ENCODE measurements around the gene NUMBL. TPM values are rescaled to one million over a fixed set of nuclear protein-coding genes. Genes with fewer than 3 reads are reported as not detected.

Gene NUMBL
- total RNA-seq, 1 donor from 2014 or later, result 32.0 TPM

DNA sequence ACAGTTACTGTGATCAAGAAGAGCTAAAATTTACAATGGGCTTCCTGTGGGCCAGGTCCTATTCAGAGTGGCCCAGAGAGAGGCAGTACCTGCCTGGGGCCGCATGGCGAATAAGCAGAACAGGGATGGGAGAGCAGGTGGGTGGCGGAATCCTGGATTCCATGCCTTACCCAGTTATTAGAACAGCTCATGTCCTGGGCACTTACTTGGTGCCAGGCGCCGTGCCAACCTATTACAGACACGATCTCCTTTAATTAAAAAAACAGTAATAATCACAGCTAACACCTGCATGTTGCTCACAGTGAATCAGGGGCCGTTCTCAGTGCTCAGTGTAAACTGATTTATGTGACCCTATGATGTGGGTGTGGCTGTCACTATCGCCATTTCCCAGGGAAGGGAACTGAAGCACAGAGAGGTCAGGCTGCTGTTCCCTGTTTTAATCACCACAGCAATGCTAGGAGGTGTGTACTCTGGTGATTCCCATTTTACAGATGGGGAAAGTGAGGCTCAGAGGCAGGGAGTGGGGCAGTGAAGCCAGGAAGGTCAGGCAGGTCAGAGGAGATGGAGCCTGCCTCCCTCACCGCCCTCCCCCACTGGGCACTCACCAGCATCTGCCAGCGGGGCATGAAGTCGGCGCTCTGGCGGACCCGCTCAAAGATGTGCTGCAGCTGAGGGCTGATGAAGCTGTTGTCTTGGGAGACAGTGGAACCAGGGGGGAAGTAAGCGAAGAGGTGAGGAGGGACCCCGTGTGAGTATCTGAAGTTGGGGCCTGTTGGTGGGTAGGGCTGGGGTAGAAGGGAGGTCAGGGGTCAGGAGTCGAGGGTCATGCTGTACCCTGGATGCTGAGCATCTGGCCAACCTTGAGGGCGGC, 14.3 kb upstream of the NUMBL start:
- no peak for DNase-seq (ENCODE audit: low read depth)
- TF ChIP-seq, protein P1, sequence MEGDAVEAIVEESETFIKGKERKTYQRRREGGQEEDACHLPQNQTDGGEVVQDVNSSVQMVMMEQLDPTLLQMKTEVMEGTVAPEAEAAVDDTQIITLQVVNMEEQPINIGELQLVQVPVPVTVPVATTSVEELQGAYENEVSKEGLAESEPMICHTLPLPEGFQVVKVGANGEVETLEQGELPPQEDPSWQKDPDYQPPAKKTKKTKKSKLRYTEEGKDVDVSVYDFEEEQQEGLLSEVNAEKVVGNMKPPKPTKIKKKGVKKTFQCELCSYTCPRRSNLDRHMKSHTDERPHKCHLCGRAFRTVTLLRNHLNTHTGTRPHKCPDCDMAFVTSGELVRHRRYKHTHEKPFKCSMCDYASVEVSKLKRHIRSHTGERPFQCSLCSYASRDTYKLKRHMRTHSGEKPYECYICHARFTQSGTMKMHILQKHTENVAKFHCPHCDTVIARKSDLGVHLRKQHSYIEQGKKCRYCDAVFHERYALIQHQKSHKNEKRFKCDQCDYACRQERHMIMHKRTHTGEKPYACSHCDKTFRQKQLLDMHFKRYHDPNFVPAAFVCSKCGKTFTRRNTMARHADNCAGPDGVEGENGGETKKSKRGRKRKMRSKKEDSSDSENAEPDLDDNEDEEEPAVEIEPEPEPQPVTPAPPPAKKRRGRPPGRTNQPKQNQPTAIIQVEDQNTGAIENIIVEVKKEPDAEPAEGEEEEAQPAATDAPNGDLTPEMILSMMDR (conservative IDR thresholded peaks at IDR 0.05; ENCODE audit: low read depth, low read length), result no peak

DNA sequence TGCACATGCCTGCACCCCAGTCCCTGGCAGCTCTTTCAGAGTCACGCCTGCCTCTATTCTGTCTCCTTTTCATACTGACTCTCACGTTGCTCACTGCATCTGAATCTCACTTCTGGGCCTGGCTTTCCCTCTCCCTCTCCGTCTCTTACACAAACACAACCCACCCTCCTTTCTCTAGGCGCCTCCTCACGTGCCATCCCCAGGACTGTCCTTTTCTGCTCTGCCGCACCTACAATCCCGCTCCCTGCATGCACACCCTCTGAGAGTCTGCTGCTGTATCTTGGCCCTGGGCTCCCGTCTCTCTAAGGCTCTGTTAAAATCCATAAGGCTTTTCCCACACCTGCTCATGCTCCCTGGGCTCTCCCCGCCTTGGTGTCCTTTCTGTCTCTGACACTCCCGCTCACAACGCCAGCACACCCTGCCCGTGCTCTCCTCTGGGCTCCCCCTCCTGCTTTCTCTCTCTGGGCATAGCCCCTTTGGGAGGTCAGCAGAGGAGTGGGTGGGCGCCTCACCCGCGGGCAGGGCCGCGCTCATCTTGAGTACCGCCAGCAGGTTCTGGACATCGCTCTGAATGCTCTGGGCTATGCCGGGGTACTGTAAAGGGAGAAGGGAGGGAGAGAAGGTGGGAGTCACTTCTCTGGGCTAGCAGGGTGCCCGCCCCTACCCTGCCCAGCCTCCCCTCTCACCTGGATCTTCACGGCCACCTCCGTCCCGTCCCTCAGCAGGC, 12.7 kb upstream of the NUMBL start:
- TF ChIP-seq, protein P1 (conservative IDR thresholded peaks at IDR 0.05; ENCODE audit: low read depth, low read length), result no peak
- no peak overlapping the region for H3K4me3 ChIP-seq (ENCODE audit: low read depth, low read length)

More for the DNA sequence above, 14.3 kb upstream of the NUMBL start:
- no peak overlapping the region for H3K4me3 ChIP-seq (ENCODE audit: low read depth, low read length)

DNA sequence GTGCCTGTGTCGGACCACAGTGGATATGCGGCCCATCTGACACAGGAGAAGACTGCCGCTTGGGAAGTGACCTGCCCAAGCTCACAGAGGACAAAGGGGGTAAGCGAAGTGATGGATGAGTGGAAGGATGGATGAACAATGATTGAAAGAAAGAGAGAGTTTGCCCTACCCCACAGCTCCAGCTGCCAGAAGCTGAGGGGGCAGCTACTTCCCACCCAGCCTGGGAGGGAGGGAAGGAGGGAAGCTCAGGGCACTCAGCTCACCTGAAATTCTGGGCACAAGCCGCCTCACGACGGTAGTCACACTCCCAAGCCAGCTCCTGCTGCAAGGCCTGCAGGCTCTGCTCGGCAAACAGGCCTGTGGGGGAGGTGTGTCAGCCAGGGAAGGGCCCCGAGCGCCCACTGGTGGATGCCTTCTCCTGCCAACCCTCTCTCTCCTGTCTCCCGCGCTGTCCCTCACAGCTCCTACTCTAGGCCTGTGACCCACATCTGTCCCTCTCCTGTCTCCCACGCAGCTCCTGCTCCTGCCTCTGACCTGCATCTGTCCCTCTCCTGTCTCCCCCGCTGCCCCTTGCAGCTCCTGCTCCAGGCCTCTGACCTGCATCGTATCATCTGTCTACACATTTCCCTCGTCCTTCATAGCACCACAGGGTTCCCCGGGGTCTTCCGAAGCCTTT, 12.0 kb upstream of the NUMBL start:
- TF ChIP-seq, protein P1 (conservative IDR thresholded peaks at IDR 0.05; ENCODE audit: low read depth, low read length), result no peak
- no peak overlapping the region for H3K4me3 ChIP-seq (ENCODE audit: low read depth, low read length)
- DNase-seq (ENCODE audit: low read depth), result no peak

More for the DNA sequence above, 12.7 kb upstream of the NUMBL start:
- DNase-seq (ENCODE audit: low read depth), result no peak

DNA sequence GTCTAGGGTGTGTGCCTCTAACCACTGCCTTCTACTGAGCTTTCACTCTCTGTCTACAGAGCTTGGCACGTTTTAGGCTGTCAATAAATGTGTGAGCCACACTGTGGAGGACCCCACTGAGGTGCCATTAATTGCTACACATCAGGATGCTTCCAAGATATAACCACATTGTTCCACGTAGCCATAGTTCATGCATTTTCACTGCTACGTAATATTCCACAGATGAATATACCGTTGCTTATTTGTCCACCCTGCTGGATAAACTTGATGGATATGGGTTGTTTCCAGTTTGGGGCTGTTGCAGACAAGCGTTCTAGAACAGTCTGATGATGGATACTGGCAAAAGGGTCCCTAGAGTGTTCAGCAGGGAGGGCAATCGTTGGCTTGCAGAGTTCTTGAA, 11.3 kb upstream of the NUMBL start:
- H3K4me3 ChIP-seq (ENCODE audit: low read depth, low read length), result no peak overlapping the region
- TF ChIP-seq, protein P1 (conservative IDR thresholded peaks at IDR 0.05; ENCODE audit: low read depth, low read length), result no peak
- no peak for DNase-seq (ENCODE audit: low read depth)

DNA sequence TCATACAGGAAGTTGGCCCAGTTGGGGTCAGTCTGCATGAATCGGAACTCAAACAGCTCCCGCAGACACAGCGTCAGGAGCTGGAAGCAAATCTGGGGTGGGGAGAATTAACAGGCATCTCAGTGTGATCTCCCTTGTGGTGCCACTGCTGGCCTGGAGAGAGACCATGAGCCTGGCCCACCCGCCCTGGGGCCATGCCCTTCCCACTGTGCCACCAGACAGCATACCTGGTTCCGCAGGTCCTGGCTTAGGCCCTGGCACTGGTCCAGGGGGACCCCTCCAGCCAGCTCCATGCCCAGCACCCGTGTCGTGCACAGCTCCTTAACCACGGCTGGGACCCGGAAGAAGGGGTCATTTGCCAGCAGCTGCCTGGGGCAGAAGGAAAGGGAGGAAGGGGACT, 9.6 kb upstream of the NUMBL start:
- TF ChIP-seq, protein P1 (conservative IDR thresholded peaks at IDR 0.05; ENCODE audit: low read depth, low read length), result no peak
- no peak for DNase-seq (ENCODE audit: low read depth)
- H3K4me3 ChIP-seq (ENCODE audit: low read depth, low read length), result no peak overlapping the region

DNA sequence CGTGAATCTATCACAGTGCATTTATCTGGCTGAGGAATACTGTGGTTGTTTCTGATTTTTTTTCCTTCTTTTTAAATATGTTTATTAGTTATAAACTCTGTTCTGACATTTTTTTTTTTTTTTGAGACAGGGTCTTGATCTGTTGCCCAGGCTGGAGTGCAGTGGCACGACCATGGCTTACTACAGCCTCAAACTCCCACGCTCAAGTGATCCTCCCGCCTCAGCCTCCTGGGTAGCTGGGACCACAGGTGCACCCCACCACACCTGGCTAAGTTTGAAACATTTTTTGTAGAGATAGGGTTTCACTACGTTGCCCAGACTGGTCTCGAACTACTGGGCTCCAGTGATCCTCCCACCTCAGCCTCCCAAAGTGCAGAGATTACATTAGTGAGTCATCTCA, 6.6 kb upstream of the NUMBL start:
- no peak overlapping the region for H3K4me3 ChIP-seq (ENCODE audit: low read depth, low read length)
- TF ChIP-seq, protein P1 (conservative IDR thresholded peaks at IDR 0.05; ENCODE audit: low read depth, low read length), result no peak
- no peak for DNase-seq (ENCODE audit: low read depth)
